ENCODE data around the gene PKHD1.

DNA sequence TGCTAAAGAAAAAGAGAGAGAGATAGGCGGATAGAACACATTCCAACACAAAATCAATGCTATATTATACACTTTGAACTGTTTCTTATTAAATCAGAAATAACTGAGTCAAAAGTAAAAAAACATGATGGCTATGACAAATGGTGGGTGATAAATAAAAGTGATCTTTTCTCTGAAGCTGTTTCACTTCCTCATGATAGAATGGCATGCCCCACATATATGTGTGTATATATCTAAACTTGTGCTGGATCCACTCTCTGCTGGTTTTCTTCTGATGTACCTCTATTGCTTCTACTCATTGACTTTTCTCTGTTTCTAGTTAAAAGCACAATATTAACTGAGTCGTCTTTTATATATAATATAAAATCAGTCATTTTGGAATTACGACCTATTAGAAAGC lies 429.9 kb downstream of the PKHD1 start:
- TF ChIP-seq CTCF (IDR thresholded peaks at IDR 0.05) (no peak), POLR2A (IDR thresholded peaks at IDR 0.05) (no peak)

Data from adrenal gland (tissue), 5 donors.